Forelimb muscle (tissue), 1 donor: ENCODE results near the gene NDUFS6. TPM values are rescaled to one million over a fixed set of nuclear protein-coding genes. Genes with fewer than 3 reads are reported as not detected.
"Not testable (repeated sequence)": the region's sequence is repeated elsewhere in the genome, so short reads cannot be mapped to it uniquely, and the experiment has no call there.

Experiments
- DNase-seq: peaks from one replicate; pipeline ENCODE4 v3.0.0-alpha.2; 2013; ENCODE audit warnings: low read depth
- polyA plus RNA-seq: library from polyadenylated mRNA; unstranded; fragments of 120-200 nt; gene quantifications from one replicate; pipeline ENCODE4 v1.2.1, GENCODE V29; 2013; ENCODE audit not compliant: insufficient read length

NDUFS6 gene
- polyA plus RNA-seq, 1 donor, result 81.9 TPM

GRCh38 chr5:1815071-1815786, 14.0 kb downstream of the NDUFS6 start:
- DNase-seq, result no peak

GRCh38 chr5:1815881-1816292, 14.7 kb downstream of the NDUFS6 start:
- DNase-seq, result no peak

GRCh38 chr5:1816495-1817089, 15.4 kb downstream of the NDUFS6 start:
- not testable (repeated sequence) for DNase-seq

GRCh38 chr5:1817261-1818043, 16.2 kb downstream of the NDUFS6 start:
- DNase-seq, result no peak

GRCh38 chr5:1818784-1819183, 17.6 kb downstream of the NDUFS6 start:
- no peak for DNase-seq

- no peak for DNase-seq
These were observed 18.3 kb downstream of the NDUFS6 start for GRCh38 chr5:1819458-1819857.

GRCh38 chr5:1820381-1820780, 19.2 kb downstream of the NDUFS6 start:
- no peak for DNase-seq

GRCh38 chr5:1820926-1821325, 19.7 kb downstream of the NDUFS6 start:
- no peak for DNase-seq

GRCh38 chr5:1821862-1822261, 20.7 kb downstream of the NDUFS6 start:
- DNase-seq, result no peak

- no peak for DNase-seq
These were observed 22.3 kb downstream of the NDUFS6 start for GRCh38 chr5:1823381-1824034.

- DNase-seq, result no peak
These were observed 23.1 kb downstream of the NDUFS6 start for GRCh38 chr5:1824109-1824821.

- DNase-seq, result no peak
These were observed 24.0 kb downstream of the NDUFS6 start for GRCh38 chr5:1824903-1825841.

- no peak for DNase-seq
These were observed 25.2 kb downstream of the NDUFS6 start for GRCh38 chr5:1826235-1826980.

GRCh38 chr5:1827025-1827885, 26.0 kb downstream of the NDUFS6 start:
- no peak for DNase-seq

GRCh38 chr5:1827886-1828397, 26.7 kb downstream of the NDUFS6 start:
- no peak for DNase-seq

- DNase-seq, result no peak
These were observed 29.5 kb downstream of the NDUFS6 start for GRCh38 chr5:1830571-1831228.

GRCh38 chr5:1831257-1831656, 30.1 kb downstream of the NDUFS6 start:
- no peak for DNase-seq
